SU-DHL-6 (cell line): Measurements from ENCODE around the gene RPL41.
"Not testable (repeated sequence)": the region's sequence is repeated elsewhere in the genome, so short reads cannot be mapped to it uniquely, and the experiment has no call there.

ENCODE experiments used
- EZH2phosphoT487 ChIP-seq: fragments of 200-600 bp; sonication (generic), shearing (Covaris generic); conservative IDR thresholded peaks from 2 replicates; pipeline ENCODE4 v1.6.1; 2018; ENCODE audit warnings: mild to moderate bottlenecking, antibody characterized with exemption, low read length, moderate library complexity, mixed read lengths
- TF ChIP-seq, protein P1 (sequence below): fragments of 200-600 bp; sonication (generic); IDR thresholded peaks from one replicate; pipeline ENCODE4 v1.5.1; 2017; ENCODE audit warnings: antibody characterized with exemption, mild to moderate bottlenecking, low read length, moderate library complexity; ENCODE audit not compliant: insufficient read depth, poor library complexity, severe bottlenecking

DNA sequence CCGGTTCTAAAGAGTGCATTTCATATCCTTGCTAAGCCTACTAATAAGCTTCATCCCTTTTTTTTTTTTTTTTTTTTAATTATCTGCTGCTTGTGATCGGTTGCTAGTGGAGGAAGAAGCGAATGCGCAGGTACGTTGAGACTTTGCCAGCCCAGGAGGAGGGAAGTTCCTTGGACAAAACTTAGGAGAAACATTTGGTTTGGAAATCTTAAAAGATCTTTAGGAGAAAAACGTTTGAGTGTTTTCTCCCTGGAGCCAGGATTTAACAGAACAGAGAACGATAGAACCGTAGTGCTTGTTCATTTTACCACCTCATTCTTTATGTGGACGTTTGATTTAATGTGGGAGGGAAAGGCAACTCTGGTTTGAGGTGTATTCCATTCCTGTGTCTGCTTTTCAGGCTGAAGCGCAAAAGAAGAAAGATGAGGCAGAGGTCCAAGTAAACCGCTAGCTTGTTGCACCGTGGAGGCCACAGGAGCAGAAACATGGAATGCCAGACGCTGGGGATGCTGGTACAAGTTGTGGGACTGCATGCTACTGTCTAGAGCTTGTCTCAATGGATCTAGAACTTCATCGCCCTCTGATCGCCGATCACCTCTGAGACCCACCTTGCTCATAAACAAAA is 761 bp downstream of the RPL41 start:
- TF ChIP-seq, protein P1, sequence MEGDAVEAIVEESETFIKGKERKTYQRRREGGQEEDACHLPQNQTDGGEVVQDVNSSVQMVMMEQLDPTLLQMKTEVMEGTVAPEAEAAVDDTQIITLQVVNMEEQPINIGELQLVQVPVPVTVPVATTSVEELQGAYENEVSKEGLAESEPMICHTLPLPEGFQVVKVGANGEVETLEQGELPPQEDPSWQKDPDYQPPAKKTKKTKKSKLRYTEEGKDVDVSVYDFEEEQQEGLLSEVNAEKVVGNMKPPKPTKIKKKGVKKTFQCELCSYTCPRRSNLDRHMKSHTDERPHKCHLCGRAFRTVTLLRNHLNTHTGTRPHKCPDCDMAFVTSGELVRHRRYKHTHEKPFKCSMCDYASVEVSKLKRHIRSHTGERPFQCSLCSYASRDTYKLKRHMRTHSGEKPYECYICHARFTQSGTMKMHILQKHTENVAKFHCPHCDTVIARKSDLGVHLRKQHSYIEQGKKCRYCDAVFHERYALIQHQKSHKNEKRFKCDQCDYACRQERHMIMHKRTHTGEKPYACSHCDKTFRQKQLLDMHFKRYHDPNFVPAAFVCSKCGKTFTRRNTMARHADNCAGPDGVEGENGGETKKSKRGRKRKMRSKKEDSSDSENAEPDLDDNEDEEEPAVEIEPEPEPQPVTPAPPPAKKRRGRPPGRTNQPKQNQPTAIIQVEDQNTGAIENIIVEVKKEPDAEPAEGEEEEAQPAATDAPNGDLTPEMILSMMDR = not testable (repeated sequence)
- not testable (repeated sequence) for TF ChIP-seq EZH2phosphoT487
